ENCODE measurements around the gene CFAP47.
"Not testable (repeated sequence)": the region's sequence is repeated elsewhere in the genome, so short reads cannot be mapped to it uniquely, and the experiment has no call there.

CFAP47 gene

GRCh38 chrX:36035550-36035949 lies 116.0 kb downstream of the CFAP47 start:
- Histone ChIP-seq H3K36me3 (replicated peaks; ENCODE audit: insufficient read depth, low read length) (no peaks in the 10 kb centered on the region), H3K27ac (ENCODE audit: low read length) (no peak overlapping the region)

GRCh38 chrX:36062778-36063177 lies 143.2 kb downstream of the CFAP47 start:
- Histone ChIP-seq H3K27ac (ENCODE audit: low read length) (no peak overlapping the region), H3K9me3 (replicated peaks; ENCODE audit: insufficient read depth, low read length) (no peaks in the 10 kb centered on the region), H3K79me2 (ENCODE audit: low read length) (no peaks in the 10 kb centered on the region), H3K9me2 (replicated peaks; ENCODE audit: insufficient read depth, low read length) (no peaks in the 10 kb centered on the region), H3K4me3 (ENCODE audit: low read length) (no peak overlapping the region), H3K4me2 (ENCODE audit: low read depth, low read length) (no peak overlapping the region), H3K36me3 (replicated peaks; ENCODE audit: insufficient read depth, low read length) (no peaks in the 10 kb centered on the region), H2AFZ (ENCODE audit: low read length) (no peak overlapping the region), H3K4me1 (ENCODE audit: low read length) (no peaks in the 10 kb centered on the region), H3K27me3 (replicated peaks; ENCODE audit: insufficient read depth, low read length) (no peaks in the 10 kb centered on the region), H3K9ac (ENCODE audit: low read length) (no peak overlapping the region), H4K20me1 (ENCODE audit: insufficient read depth, low read length) (no peaks in the 10 kb centered on the region), H3F3A (ENCODE audit: insufficient read depth, low read length) (no peaks in the 10 kb centered on the region)
- DNase-seq = no peak
- no peak for TF ChIP-seq EZH2phosphoT487 (IDR thresholded peaks at IDR 0.05; ENCODE audit: low read length)
- TF ChIP-seq EZH2 (optimal IDR thresholded peaks at IDR 0.05; ENCODE audit: low read depth, low read length) = no peak
- no peak for TF ChIP-seq CTCF (IDR thresholded peaks at IDR 0.05; ENCODE audit: low read length)

More at GRCh38 chrX:36035550-36035949, 116.0 kb downstream of the CFAP47 start:
- Histone ChIP-seq H3K27me3 (replicated peaks; ENCODE audit: insufficient read depth, low read length) (no peaks in the 10 kb centered on the region), H3F3A (ENCODE audit: insufficient read depth, low read length) (no peaks in the 10 kb centered on the region), H3K4me3 (ENCODE audit: low read length) (no peak overlapping the region), H3K9me3 (replicated peaks; ENCODE audit: insufficient read depth, low read length) (no peaks in the 10 kb centered on the region), H3K4me1 (ENCODE audit: low read length) (no peaks in the 10 kb centered on the region), H3K79me2 (ENCODE audit: low read length) (no peaks in the 10 kb centered on the region), H3K9ac (ENCODE audit: low read length) (no peak overlapping the region), H3K4me2 (ENCODE audit: low read depth, low read length) (no peak overlapping the region), H4K20me1 (ENCODE audit: insufficient read depth, low read length) (no peaks in the 10 kb centered on the region), H3K9me2 (replicated peaks; ENCODE audit: insufficient read depth, low read length) (no peaks in the 10 kb centered on the region), H2AFZ (ENCODE audit: low read length) (no peak overlapping the region)
- DNase-seq = no peak
- TF ChIP-seq CTCF (IDR thresholded peaks at IDR 0.05; ENCODE audit: low read length) = no peak
- no peak for TF ChIP-seq EZH2phosphoT487 (IDR thresholded peaks at IDR 0.05; ENCODE audit: low read length)
- TF ChIP-seq EZH2 (optimal IDR thresholded peaks at IDR 0.05; ENCODE audit: low read depth, low read length) = no peak

- Histone ChIP-seq H3K27ac (ENCODE audit: low read length) (no peak overlapping the region), H3K36me3 (replicated peaks; ENCODE audit: insufficient read depth, low read length) (no peaks in the 10 kb centered on the region), H3K9ac (ENCODE audit: low read length) (no peak overlapping the region), H3K4me1 (ENCODE audit: low read length) (no peaks in the 10 kb centered on the region), H3K27me3 (replicated peaks; ENCODE audit: insufficient read depth, low read length) (no peaks in the 10 kb centered on the region), H3K4me3 (ENCODE audit: low read length) (no peak overlapping the region), H4K20me1 (ENCODE audit: insufficient read depth, low read length) (no peaks in the 10 kb centered on the region), H3K4me2 (ENCODE audit: low read depth, low read length) (no peak overlapping the region), H3F3A (ENCODE audit: insufficient read depth, low read length) (no peaks in the 10 kb centered on the region), H2AFZ (ENCODE audit: low read length) (no peak overlapping the region), H3K9me3 (replicated peaks; ENCODE audit: insufficient read depth, low read length) (no peaks in the 10 kb centered on the region), H3K79me2 (ENCODE audit: low read length) (no peaks in the 10 kb centered on the region), H3K9me2 (replicated peaks; ENCODE audit: insufficient read depth, low read length) (no peaks in the 10 kb centered on the region)
- TF ChIP-seq EZH2 (optimal IDR thresholded peaks at IDR 0.05; ENCODE audit: low read depth, low read length) = no peak
- no peak for TF ChIP-seq EZH2phosphoT487 (IDR thresholded peaks at IDR 0.05; ENCODE audit: low read length)
- no peak for TF ChIP-seq CTCF (IDR thresholded peaks at IDR 0.05; ENCODE audit: low read length)
- DNase-seq = no peak
Observed at GRCh38 chrX:36071061-36071460, 151.5 kb downstream of the CFAP47 start.

GRCh38 chrX:36075009-36075408 lies 155.5 kb downstream of the CFAP47 start:
- not testable (repeated sequence) for H3F3A ChIP-seq (ENCODE audit: insufficient read depth, low read length); H3K79me2 ChIP-seq (ENCODE audit: low read length); H3K4me1 ChIP-seq (ENCODE audit: low read length); H3K4me2 ChIP-seq (ENCODE audit: low read depth, low read length); H3K9ac ChIP-seq (ENCODE audit: low read length); H4K20me1 ChIP-seq (ENCODE audit: insufficient read depth, low read length); H3K36me3 ChIP-seq (replicated peaks; ENCODE audit: insufficient read depth, low read length); H3K27ac ChIP-seq (ENCODE audit: low read length); H3K9me3 ChIP-seq (replicated peaks; ENCODE audit: insufficient read depth, low read length); H3K4me3 ChIP-seq (ENCODE audit: low read length); DNase-seq; H3K27me3 ChIP-seq (replicated peaks; ENCODE audit: insufficient read depth, low read length); H2AFZ ChIP-seq (ENCODE audit: low read length); H3K9me2 ChIP-seq (replicated peaks; ENCODE audit: insufficient read depth, low read length)
